Stimulated activated CD8-positive, alpha-beta memory T cell treated with anti-CD3 and anti-CD28 coated beads, Interleukin-2, amount 100 ng/mL, for 48 hours (primary cell): Measurements from ENCODE around the gene RPL37.
"Not testable (repeated sequence)": the region's sequence is repeated elsewhere in the genome, so short reads cannot be mapped to it uniquely, and the experiment has no call there.

ENCODE experiments used
- DNase-seq, 2 donors: peaks; one replicate each; pipeline ENCODE4 v3.0.0-alpha.2; 2020; ENCODE audit warnings: low read depth in 2 of 2

Gene RPL37

GRCh38 chr5:40834849-40835787 is at the start of gene RPL37:
RPL37 (minus strand) TSS chr5:40835222; CDS start chr5:40835185, 37 bp downstream.
- DNase-seq: peak; percentile 85 to 86

GRCh38 chr5:40883051-40883450 is 48.0 kb upstream of the RPL37 start:
- DNase-seq: not testable (repeated sequence)

- DNase-seq: no peak
Observed at GRCh38 chr5:40882291-40882690, 47.3 kb upstream of the RPL37 start.

- no peak for DNase-seq
Observed at GRCh38 chr5:40879163-40879942, 44.3 kb upstream of the RPL37 start.

GRCh38 chr5:40877371-40877988 is 42.5 kb upstream of the RPL37 start:
- peak in 1 of 2 donors; percentile 1 for DNase-seq

GRCh38 chr5:40875958-40876357 is 40.9 kb upstream of the RPL37 start:
- DNase-seq: no peak

GRCh38 chr5:40873286-40873880 is 38.4 kb upstream of the RPL37 start:
- DNase-seq: no peak

GRCh38 chr5:40872253-40872652 is 37.2 kb upstream of the RPL37 start:
- not testable (repeated sequence) for DNase-seq

- no peak for DNase-seq
Observed at GRCh38 chr5:40871177-40871576, 36.2 kb upstream of the RPL37 start.

- DNase-seq: no peak
Observed at GRCh38 chr5:40869384-40869783, 34.4 kb upstream of the RPL37 start.

- DNase-seq: no peak
Observed at GRCh38 chr5:40866844-40867243, 31.8 kb upstream of the RPL37 start.

GRCh38 chr5:40865004-40865403 is 30.0 kb upstream of the RPL37 start:
- not testable (repeated sequence) for DNase-seq

GRCh38 chr5:40860711-40861110 is 25.7 kb upstream of the RPL37 start:
- no peak for DNase-seq

- DNase-seq: no peak
Observed at GRCh38 chr5:40853632-40854192, 18.7 kb upstream of the RPL37 start.

GRCh38 chr5:40847525-40847924 is 12.5 kb upstream of the RPL37 start:
- no peak for DNase-seq

- no peak for DNase-seq
Observed at GRCh38 chr5:40846371-40846770, 11.3 kb upstream of the RPL37 start.

GRCh38 chr5:40844565-40844964 is 9.5 kb upstream of the RPL37 start:
- no peak for DNase-seq

GRCh38 chr5:40842351-40842750 is 7.3 kb upstream of the RPL37 start:
- DNase-seq: no peak

GRCh38 chr5:40841068-40841805 is 6.2 kb upstream of the RPL37 start, which contains the start of gene CARD6:
CARD6 (plus strand) TSS chr5:40841367; CDS start chr5:40841383, 16 bp downstream.
- DNase-seq: no peak

GRCh38 chr5:40838086-40838485 is 3.1 kb upstream of the RPL37 start:
- DNase-seq: no peak

GRCh38 chr5:40834391-40834848 is 602 bp downstream of the RPL37 start:
- no peak for DNase-seq
